GM18499 (cell line): Measurements from ENCODE around the gene PTTG2.
"Not testable (repeated sequence)": the region's sequence is repeated elsewhere in the genome, so short reads cannot be mapped to it uniquely, and the experiment has no call there.

Experiments used
- ATAC-seq: cut with Tn5 transposase; IDR thresholded peaks from one replicate; pipeline ENCODE4 v1.9.1; 2021; ENCODE audit warnings: moderate number of reproducible peaks; ENCODE audit not compliant: insufficient read depth, unreplicated experiment

PTTG2 gene

DNA sequence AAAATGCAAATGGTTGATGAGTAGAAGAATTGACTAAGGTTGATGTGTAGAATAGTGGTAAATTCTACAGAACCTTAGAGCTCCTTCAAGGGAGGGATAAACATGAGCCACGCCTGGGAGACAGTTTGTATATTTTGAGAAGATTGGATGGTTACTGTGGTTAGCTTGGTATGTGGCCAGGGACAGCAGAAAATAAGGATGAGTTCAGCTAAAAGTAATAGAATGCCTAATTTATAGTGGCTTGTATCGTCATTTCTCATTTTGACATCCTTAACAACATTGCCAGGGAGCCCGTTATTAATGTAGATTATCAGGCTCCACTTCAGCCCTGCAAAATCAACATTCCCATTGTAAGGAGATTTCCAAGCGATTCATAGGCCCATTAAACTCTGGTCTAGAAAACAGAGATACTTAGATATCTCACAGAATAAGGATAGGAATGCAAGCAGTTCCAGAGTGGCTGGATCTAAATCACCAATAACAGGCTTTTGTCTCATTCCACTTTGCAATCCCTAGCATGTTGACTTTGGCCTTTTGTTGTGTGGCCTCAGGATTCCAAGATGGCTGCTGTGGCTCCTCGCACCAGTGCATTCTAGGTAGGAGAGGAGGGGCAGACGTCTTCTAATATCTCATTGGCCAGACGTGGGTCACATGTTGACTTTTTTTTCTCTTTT lies 6.4 kb upstream of the PTTG2 start:
- no peak for ATAC-seq

DNA sequence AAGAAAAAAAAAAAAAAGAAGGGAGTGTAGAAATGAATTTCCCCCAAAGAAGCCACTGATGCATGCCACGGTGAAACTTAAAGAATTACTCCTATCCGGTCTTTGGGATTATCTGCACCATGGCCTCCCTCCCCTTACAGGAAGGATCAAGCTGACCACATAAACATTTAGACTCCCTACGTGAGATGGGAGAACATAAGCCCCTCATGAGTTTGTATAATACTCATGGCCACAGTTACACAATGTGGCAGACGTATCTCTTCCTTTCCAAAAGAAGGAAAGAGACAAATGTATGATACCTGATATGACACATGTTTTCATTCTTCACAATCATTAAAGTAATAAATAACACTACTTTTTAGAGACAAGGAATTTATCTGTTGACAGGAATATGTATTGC lies 3.3 kb upstream of the PTTG2 start:
- ATAC-seq, result no peak

DNA sequence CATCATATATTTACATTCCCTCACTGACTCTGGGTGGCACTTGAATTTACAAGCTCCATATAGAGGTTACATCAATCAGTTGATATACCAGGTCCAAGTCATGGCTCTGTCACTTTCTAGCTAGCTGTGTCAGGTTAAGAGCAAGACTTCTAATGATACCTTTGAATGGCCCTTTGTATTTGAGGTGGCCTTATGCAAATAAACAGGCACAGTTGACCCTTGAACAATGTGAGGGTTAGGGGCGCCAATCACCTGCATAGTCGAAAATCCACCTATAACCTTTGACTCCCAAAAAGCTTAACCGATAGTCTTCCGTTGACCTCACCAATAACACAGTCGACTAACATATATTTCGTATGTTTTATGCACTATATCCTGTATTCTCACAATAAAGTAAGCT lies 1.3 kb upstream of the PTTG2 start:
- ATAC-seq, result no peak

DNA sequence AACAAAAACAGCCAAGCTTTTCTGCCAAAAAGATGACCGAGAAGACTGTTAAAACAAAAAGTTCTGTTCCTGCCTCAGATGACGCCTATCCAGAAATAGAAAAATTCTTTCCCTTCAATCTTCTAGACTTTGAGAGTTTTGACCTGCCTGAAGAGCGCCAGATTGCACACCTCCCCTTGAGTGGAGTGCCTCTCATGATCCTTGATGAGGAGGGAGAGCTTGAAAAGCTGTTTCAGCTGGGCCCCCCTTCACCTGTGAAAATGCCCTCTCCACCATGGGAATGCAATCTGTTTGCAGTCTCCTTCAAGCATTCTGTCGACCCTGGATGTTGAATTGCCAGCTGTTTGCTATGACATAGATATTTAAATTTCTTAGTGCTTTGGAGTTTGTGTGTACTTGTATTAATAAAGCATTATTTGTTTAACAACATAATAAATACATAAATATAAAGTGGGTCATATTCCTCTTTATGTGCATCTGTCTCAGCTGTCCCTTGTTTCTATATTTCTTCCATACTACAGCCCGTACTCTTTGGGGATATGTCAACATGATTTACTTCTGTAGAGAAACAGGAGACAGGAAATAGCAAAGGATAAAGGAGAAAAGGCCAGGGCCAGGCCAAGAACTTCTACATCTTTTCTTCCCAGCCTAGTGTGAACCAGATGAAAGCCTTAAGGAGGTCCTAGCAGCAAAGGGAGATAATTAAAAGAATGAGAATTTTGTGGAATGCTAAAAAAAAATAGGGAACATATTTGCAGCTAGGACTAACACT lies 667 bp downstream of the PTTG2 start:
- ATAC-seq, result no peak

DNA sequence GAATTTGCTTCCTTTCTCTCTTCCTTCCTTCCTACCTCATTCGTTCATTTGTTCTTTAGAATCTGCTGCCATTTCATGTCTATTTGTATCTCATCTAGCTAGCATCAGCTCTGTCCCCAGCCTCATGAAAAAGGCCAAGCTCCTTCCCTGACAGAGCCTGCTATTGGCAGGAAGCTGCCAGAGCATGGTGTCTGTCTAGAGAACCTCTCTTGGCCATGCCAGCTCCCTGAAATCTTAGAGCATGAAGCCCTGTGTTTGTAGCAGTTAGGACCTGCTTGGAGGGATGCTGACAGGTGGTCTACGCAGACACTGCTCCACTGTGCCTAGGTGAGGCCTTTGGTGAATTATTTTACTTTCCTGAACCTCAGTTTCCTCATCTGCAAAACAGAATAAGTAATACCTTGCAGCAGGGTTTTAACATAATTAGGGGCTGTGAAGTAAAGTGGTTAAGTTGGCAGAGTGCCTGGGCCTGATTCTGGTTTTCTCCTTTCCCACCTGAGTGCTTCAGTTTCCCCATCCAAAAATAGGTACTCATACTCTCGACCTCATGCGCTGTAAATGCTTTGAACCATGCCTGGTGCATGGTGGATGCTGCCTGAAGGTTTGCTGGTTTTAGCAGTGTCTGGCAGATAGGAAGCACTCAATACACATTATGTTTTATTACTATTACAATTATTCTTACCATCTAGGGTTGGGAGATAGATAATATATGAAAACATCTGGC lies 4.7 kb downstream of the PTTG2 start:
- ATAC-seq, result no peak

DNA sequence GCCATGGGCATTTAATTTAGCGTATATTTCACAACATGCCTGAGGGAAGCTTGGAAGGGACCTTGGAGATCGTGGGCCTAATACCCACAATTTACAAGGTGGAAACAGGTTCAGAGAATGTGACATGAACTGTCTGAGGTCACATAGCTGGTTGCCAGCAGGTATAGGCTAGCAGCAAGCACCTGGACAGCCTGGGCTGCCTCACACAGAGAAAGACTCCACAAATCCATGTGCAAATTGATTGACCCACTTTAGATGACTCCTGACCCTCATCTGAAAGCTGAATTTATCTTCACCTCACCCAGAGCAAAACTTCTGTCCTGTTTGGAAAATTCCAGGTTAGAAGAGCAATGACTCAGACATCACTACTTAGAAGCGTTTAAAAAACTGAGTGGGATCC lies 5.8 kb downstream of the PTTG2 start:
- no peak for ATAC-seq

DNA sequence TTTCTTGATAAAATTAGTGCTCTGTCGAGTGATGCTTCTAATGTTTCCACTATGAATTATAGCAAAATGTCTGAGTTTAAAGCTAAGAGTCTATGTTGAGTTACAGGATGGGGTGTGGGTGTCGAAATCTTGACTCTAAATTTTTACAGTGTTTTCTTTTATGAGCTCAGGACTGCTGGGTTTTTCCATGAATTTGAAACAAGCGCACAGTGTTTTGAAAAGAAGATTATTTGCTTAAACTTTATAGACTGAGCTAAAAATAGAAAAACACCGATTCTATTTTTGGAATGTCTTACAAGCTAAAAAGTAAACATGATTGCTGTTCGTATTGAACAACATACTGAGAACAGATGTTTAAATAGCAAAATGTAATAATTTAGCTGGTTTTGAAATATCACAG lies 7.5 kb downstream of the PTTG2 start:
- no peak for ATAC-seq

DNA sequence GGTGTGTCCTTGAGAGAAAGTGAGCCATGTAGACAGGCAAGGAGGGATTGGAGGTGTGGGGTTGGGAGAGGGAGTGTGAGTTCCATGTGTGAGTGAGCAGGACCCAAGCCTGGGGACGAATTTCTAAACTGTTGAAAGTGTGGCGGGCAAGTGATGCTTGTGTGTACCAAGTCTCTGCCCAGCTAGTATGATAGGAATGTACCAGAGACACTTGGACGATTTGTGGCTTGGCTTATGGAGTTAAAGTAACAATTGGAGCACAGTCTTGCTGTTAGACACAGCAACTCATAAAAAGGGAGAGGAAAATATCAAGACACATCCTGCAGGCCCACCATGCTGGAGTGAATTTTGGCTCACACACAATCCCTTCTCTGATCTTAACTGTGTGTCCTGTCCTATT lies 8.5 kb downstream of the PTTG2 start:
- no peak for ATAC-seq

DNA sequence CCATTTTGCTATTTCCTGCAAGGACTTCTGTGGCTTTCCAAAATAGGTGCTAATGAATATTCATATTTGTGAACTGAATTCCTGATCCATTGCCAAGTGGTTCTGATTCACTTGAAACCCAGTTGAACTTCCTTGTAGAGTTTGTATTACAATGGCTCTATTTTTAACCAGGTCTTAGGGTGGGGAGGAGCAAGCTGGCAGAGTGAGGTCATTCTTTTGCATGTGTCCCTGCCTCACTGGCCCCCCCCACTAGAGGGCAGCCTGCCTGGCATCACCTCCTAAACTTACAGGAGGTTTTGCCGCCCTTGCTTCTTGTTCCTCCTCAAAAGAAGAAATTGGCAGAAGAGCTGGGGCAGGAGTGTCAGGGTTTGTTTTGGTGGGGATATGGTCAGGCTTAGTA lies 10.5 kb downstream of the PTTG2 start:
- ATAC-seq, result no peak

DNA sequence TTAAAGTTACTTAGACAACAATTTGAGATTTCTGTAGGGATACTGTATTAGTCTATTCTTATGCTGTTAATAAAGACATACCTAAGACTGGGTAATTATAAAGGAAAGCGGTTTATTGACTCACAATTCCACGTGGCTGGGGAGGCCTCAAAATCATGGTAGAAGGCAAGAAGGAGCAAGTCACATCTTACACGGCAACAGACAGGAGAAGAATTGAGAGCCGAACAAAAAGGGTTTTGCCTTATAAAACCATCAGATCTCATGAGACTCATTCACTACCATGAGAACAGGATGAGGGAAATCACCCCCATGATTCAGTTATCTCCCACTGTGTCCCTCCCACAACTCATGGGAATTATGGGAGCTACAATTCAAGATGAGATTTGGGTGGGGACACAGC lies 11.0 kb downstream of the PTTG2 start:
- no peak for ATAC-seq

DNA sequence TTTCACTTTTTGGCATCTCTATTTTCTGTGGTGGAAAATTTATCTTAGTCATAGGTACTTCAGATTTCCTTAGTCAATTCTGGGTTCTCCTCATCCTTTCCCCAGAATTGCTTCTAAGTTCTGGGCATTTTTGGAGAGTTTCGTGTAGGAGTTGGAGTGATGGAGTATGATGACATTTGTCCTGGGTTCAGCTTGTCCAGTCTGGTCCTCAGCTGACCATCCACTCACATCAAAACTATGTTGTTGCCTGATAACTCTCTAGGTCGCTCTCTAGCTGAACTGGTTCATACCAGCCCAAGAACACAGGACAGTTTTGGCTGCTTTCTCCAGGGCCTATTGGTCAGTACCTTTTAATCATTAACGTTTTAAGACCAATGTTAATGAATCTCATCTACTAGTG lies 13.2 kb downstream of the PTTG2 start:
- ATAC-seq, result no peak

DNA sequence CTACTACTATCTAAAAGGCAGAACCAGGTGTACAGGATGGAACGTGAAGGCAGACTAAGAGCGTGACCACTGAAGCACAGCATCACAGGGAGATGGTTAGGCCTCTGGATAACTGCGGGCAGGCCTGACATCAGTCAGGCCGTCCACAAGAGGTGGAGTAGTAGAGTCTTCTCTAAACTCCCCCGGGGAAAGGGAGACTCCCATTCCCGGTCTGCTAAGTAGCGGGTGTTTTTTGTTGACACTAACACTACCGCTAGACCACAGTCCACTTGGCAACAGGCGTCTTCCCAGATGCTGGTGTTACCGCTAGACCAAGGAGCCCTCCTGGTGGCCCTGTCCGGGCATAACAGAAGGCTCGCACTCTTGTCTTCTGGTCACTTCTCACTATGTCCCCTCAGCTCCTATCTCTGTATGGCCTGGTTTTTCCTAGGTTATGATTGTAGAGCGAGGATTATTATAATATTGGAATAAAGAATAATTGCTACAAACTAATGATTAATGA lies 15.2 kb downstream of the PTTG2 start:
- ATAC-seq, result not testable (repeated sequence)

DNA sequence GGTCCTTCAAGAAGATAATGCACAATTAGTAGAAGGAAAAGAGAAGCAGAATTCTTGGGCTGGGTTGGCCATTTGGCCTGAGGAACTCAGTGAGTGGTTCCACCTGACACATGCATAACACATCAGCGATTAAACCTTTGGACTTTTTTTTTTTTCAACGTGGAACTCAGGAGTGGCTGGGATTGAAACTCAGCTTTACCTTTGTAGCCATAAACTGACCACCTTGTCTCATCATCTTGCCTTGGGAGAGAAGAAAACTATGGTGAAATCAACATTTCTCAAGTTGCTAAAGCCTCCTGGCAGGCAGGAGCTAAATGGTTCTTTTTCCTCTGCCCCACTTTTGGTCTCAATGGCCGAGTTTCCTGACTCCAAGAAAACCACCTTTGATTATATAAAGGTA lies 16.3 kb downstream of the PTTG2 start:
- no peak for ATAC-seq

DNA sequence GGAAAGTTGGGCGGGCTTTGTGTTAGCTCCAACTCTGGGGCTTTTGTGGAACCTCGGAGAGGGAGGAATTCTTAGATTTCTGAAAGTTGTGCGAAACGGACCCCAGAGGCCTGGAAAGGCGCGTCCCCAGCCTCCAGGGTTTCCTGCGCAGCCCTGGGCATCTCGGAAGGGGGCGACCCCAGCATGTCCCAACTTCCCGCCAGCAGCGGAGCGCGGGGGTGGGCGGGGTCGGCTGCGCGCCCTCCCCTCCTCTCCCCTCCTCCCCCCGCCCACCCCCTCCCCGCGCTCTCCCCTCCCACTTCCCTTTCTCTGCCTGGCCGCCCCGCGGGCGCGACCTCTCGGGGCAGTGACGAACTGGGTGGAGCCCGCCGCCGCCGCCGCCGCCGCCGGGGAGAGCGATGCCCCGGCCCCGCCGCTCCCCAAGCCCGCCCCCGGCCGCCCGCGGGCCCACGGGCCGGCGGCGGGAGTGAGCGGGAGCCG lies 16.8 kb downstream of the PTTG2 start:
- no peak for ATAC-seq

DNA sequence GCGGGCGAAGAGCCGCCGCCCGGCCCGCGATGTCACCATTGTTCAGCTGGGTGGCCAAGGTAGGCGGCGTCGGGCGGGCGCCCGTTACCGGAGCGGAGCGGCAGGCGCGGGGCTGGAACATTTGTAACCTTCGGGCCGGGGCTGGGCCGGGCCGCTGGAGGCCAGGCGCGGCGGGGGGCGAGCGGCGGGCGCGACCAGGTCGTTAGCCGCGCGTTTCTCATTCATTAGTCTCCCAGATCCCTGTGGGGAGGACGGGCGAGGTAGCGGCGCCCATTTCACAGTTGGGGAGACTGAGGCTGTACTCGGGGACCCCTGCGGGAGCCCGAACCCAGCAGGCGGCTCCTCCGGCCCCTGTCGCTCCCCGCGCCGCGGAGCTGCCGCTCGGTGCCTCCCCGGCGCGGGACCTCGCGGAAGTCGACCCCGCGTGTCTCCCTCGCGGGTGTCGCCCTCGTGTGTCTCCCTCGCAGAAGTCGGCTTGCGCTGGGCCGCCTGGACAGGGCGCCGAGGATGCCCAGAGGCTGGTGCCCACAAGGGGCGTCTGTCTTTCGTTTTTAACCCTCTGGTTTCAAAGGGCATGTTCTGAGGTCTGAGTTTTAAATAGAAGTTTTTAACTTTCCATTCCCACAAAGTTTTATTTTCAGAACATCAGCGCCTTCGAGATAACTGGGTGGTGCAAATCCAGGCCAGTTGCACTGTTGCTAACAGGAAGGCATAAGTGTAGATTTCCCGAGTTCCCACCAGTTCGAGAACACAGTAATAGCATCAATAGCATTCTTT lies 17.5 kb downstream of the PTTG2 start:
- no peak for ATAC-seq

DNA sequence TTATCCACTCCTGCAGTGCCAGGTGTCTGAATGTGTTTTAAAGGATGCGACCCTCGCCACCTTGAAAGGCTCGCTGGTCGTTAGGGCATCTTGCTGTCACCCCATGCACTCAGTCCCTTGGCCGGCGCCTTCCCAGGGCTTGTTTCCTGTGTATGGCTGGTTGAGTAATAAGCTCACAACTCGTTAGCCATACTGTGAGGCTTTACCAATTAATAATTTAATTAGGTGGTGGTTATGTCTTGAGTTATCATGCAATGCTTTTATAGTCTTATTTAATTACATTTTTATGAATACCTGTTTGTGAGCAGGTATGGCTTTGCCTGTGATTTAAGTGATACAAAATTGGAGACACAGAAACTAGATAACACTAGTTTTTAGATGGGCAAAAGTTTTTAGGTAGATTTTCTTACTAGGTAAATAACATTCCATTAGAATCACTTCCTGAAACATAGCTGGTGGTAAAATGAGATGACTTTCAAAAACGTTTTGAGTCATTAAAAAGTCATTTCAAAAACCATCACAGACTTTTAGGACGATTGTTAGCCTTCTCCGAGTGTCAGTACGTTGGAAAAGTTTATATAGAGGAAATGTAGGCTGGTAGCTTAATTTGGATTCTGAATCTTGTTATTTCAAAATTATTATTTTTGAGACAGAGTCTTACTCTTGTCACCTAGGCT lies 18.2 kb downstream of the PTTG2 start:
- ATAC-seq, result no peak

DNA sequence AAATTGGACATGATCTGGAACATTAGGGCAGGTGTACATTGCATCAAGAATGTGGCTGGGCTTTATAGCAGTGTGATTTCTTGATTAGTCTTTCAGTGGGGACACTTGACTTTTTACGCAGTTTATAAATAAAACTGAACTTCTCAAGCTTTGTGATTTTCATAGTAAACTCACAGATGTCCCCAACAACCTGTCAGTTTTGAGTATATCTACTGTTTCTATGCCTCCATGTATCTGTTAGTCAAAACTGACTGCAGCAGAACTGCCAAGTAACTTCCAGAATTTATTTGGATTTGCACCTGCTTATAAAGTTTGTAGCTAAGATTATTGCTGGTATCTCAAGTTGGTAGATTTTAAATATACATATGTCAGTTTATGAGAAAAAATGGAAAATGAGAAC lies 20.0 kb downstream of the PTTG2 start:
- ATAC-seq, result no peak

DNA sequence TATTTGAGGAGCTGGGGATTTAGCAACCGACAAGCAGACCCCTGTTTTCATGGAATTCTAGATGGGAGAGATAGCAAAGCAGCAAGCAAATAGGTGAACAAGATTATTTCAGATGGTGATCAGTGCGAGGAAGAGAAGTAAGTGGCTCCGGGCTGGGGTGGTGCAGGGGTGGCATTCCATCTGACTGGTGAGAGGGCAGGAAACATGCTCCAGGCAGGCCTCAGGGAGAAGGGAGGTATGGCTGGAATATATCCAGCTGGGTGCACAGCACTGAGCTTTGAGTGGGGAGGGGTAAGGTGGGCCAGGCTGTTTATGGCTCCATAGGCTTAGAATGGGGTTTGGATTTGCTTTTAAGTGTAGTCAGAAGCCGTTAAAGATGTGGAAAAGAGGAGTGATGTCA lies 21.2 kb downstream of the PTTG2 start:
- ATAC-seq, result no peak

DNA sequence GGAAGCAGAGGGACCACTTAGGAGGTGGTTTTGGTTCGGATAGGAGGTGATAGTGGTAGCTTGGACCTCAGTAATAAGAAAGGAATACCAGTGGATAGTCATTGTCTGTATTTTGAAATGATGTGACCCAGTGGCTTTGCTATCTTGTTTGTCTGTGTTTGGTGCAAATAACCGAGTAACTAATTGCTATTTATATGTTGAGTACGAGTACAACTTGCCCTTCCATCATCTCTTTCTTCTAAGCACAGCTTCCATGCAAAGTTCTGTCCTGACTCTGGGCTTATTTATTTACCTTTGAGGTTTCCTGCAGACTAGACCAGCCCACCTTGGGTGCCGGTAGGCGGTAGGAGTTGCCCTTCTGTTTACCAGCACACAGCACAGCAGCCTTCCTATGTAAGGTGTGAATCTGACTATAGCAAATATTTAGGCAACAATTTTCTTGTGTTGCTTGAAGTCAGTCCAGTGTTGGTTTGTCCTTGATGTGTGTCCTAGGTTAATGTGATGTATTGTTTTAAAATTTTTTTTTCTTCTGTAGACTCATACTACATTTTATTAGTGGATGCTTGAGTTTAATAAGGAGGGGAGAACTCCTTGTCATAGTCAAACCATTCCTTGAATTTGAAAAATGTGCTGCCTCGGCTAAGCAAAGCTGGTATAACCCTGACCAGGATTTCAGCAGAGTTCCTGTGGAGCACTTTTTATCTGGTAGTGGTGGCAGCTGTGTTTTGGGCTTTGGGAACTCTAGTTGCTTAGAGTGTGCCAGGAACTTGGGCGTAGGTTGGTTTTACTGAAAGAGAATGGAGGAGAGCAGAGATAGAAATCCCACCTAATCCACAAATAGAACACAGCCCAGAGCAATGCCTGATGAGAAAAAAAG lies 21.9 kb downstream of the PTTG2 start:
- ATAC-seq, result no peak
